Heart left ventricle (tissue), 13 donors: ENCODE data around the gene WFDC8.

Source experiments
- POLR2A ChIP-seq, 2 donors: fragments of 450-650 bp; IDR thresholded peaks; one replicate each; pipeline ENCODE4 v1.6.1; 2017; ENCODE audit warnings: antibody characterized with exemption in 2 of 2, mild to moderate bottlenecking in 2 of 2, moderate library complexity in 2 of 2
- TF ChIP-seq, protein P1 (sequence below), 12 donors: fragments of 200-600 bp; sonication (generic) in 4 of 12; IDR thresholded peaks; one replicate each; pipeline versions ENCODE4 v1.5.0 to v1.8.0; 2018 to 2022; ENCODE audit warnings: antibody characterized with exemption in 12 of 12, mild to moderate bottlenecking in 5 of 12
- donor health status: ischemic (EF 13 %, LVEDD 7.1; RV severe dilation, severe dysfunction).
- donor health status: DM: no; HTN: yes; CAD: no.
- donor health status: DM: no; HTN: no; CAD: no.
- donor health status: ischemic (EF 25% LVEDD 6.9; RV normal size, moderate dysfunction).
- donor health status: ischemic (EF 25% LVEDD 5.7; RV mildly dilated, moderate dysfunction).
- donor health status: ischemic (EF 35%, LVEDD 5.7; RV mildly dilated, moderate dysfunction).
- donor health status: nonischemic (EF 11% LVEDD 7.7; RV severe dilation, severe dysfunction).
- donor health status: DM: yes; HTN: yes; CAD: no.
- donor health status: PGD.
- donor health status: ischemic (EF 29% LVEDD 5.4; RV normal size, mild dysfunction).
- donor health status: nonischemic (EF 23%, LVEDD 6.1; RV moderate dilation, normal function).

- TF ChIP-seq, protein P1, sequence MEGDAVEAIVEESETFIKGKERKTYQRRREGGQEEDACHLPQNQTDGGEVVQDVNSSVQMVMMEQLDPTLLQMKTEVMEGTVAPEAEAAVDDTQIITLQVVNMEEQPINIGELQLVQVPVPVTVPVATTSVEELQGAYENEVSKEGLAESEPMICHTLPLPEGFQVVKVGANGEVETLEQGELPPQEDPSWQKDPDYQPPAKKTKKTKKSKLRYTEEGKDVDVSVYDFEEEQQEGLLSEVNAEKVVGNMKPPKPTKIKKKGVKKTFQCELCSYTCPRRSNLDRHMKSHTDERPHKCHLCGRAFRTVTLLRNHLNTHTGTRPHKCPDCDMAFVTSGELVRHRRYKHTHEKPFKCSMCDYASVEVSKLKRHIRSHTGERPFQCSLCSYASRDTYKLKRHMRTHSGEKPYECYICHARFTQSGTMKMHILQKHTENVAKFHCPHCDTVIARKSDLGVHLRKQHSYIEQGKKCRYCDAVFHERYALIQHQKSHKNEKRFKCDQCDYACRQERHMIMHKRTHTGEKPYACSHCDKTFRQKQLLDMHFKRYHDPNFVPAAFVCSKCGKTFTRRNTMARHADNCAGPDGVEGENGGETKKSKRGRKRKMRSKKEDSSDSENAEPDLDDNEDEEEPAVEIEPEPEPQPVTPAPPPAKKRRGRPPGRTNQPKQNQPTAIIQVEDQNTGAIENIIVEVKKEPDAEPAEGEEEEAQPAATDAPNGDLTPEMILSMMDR (IDR thresholded peaks at IDR 0.05): no peak
- TF ChIP-seq POLR2A (IDR thresholded peaks at IDR 0.05): no peak
Measured at GRCh38 chr20:45617591-45617990, 38.5 kb upstream of the WFDC8 start.
